MG63 (cell line): ENCODE data around the gene TUT7. TPM values are rescaled to one million over a fixed set of nuclear protein-coding genes. Genes with fewer than 3 reads are reported as not detected.

Experiments
- DNase-seq: peaks from one replicate; pipeline ENCODE4 v3.0.0-alpha.2; 2020
- H3K27me3 ChIP-seq: fragments of 250-450 bp; sonication (Bioruptor Pico); 2 replicates; pipeline ENCODE4 v1.5.1; 2020; ENCODE audit warnings: mild to moderate bottlenecking, moderate library complexity
- H3K36me3 ChIP-seq: fragments of 250-450 bp; sonication (Bioruptor Pico); 2 replicates; pipeline ENCODE4 v1.5.1; 2020; ENCODE audit warnings: mild to moderate bottlenecking, moderate library complexity
- H3K4me3 ChIP-seq: fragments of 250-450 bp; sonication (Bioruptor Pico); 2 replicates; pipeline ENCODE4 v1.5.1; 2020; ENCODE audit warnings: mild to moderate bottlenecking, moderate library complexity
- H3K9me3 ChIP-seq: fragments of 250-450 bp; sonication (Bioruptor Pico); 2 replicates; pipeline ENCODE4 v1.5.1; 2020; ENCODE audit warnings: mild to moderate bottlenecking, moderate library complexity
- total RNA-seq: library from RNA; depleted of rRNA; stranded (reverse); fragments of >200 nt; shearing (Covaris generic); gene quantifications from 2 replicates; pipeline ENCODE4 v1.2.3, GENCODE V29; 2014; ENCODE audit warnings: low replicate concordance

The TUT7 gene
- total RNA-seq, 1 experiment from 2014 or later, result 11.8 TPM

DNA sequence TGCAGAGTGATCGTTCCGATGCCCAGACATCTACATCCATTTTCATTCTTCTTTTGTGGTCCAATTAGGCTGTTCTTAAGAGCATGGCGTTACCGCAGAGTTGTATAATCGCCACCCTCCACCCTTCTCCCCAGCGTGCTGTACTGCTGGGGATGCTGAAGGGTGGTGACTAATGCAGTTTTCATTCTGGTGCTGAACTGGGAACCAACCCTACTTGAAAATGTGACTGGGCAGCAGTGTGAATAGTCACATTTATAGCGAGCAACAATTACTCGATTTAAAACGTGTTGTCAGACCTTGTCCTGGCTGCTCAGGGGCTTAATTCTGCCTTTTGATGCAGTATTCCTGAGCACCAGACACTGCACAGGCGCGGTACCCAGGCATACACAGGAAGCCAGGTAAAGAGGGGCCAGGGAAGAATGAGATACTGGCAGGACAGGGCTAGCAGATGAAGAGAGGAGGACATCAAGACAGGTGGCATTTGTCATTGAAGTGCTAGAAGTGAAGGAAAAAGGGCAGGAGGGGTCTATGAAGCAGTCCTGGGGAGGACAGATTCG, 71.2 kb downstream of the TUT7 start:
- Histone ChIP-seq H3K9me3 (no peaks in the 10 kb centered on the region), H3K36me3 (peaks cover 20% of the 10 kb centered on the region), H3K4me3 (peak overlapping the region; percentile 92)

DNA sequence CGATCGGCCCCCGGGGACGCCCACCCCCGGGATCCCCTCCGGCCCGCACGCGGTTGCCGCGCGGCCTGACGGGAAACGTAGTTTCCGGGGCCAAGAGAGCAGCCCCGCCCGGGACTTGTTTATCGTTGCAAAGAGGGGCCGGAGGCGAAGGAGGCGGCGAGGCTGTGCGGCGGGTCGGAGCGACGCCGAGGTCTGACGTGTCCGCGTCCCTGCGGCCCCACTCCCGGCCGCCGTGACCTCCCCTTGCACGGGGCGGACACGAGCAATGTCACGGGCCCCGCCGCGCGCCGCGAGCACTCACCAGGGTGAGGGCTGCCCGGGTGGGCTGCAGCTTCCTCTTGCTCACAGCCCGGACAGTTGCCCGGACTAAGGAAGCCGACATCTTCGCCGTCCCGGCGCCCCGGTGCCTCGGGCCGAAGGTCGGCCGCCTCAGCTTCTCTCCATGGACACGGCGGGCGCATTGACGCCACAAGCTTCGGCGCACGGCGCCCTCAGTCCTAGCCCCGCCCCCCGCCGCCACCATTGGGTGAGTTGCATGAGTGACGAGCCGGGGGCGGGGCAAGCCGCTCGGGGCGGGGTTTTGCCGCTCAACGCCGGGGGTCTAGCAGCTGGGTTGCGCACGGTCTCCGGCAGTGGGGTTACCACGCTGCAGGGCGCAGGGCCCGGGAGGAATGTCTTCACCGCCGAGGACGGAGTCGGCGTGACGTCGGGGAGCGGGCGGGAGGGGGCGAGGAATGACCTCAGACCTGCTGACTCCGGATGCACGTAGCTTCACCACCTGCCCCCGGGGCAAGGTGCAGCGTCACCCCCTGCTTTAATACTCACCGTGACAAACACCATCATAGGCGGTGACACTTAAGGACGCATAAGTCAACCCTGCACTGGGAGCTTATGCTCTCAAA, 71.9 kb downstream of the TUT7 start, which contains the start of gene ISCA1:
Gene ISCA1 (minus strand): TSS at position 462 of the 902 bp plus-strand sequence. CDS start 80 bp downstream, at position 382.
- no peaks in the 10 kb centered on the region for H3K9me3 ChIP-seq
- peak; percentile 95 for DNase-seq
- H3K27me3 ChIP-seq, result no peaks in the 10 kb centered on the region
- H3K36me3 ChIP-seq, result peaks cover 19% of the 10 kb centered on the region
- H3K4me3 ChIP-seq, result peak within 1 kb of the TSS; percentile 92

More for the DNA sequence above, 71.2 kb downstream of the TUT7 start:
- no peaks in the 10 kb centered on the region for H3K27me3 ChIP-seq
- peak; percentile 74 for DNase-seq

DNA sequence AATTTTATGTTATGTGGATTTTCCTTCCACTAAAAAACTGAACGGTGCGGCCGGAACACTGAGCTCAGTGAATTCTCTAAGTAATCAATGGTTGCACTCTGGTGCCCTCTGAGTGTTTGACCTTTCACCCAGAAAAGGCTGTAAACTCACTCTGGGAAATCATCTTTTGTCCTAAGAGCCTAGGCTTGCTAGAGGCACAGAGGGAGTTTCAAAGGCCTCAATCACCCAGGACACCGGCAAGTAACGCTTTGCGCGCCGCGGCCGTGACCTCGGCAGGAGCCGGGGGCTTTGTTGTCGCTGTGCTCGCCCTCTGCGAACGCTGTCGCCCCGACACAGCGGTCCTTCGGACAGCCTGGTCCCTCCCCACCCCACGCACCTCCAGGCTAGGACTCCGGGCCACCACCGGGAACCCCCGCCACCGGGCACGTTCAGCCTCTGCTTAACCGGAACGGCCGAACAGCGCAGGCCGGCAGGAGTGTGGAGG, 72.6 kb downstream of the TUT7 start:
- Histone ChIP-seq H3K9me3 (no peaks in the 10 kb centered on the region), H3K36me3 (peaks cover 15% of the 10 kb centered on the region), H3K4me3 (peak overlapping the region; percentile 92), H3K27me3 (no peaks in the 10 kb centered on the region)
- DNase-seq, result no peak

- Histone ChIP-seq H3K9me3 (no peaks in the 10 kb centered on the region), H3K27me3 (no peaks in the 10 kb centered on the region), H3K4me3 (peak overlapping the region; percentile 92), H3K36me3 (peaks cover 15% of the 10 kb centered on the region)
- no peak for DNase-seq
These were observed 73.6 kb downstream of the TUT7 start for GRCh38 chr9:86280580-86280979.

GRCh38 chr9:86279839-86280238, 74.4 kb downstream of the TUT7 start:
- no peak for DNase-seq
- H3K4me3 ChIP-seq, result no peak overlapping the region
- no peaks in the 10 kb centered on the region for H3K27me3 ChIP-seq
- no peaks in the 10 kb centered on the region for H3K9me3 ChIP-seq
- H3K36me3 ChIP-seq, result peaks cover 15% of the 10 kb centered on the region

GRCh38 chr9:86277072-86277471, 77.1 kb downstream of the TUT7 start:
- peaks cover 36% of the 10 kb centered on the region for H3K36me3 ChIP-seq
- DNase-seq, result no peak
- H3K9me3 ChIP-seq, result no peaks in the 10 kb centered on the region
- no peak overlapping the region for H3K4me3 ChIP-seq
- no peaks in the 10 kb centered on the region for H3K27me3 ChIP-seq

DNA sequence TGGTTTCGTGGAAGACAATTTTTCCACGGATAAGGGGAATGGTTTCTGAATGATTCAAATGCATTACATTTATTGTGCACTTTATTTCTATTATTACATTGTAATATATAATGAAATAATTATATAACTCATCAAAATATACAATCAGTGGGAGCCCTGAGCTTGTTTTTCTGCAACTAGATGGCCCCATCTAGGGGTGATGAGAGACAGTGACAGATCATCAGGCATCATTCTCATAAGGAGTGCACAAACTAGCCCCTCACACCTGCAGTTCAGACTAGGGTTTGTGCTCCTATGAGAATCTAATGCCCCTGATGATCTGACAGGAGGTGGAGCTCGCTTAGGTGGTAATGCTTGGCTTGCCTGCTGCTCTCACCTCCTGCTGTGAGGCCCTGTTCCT, 78.2 kb downstream of the TUT7 start:
- Histone ChIP-seq H3K9me3 (no peaks in the 10 kb centered on the region), H3K4me3 (no peak overlapping the region), H3K36me3 (peaks cover 48% of the 10 kb centered on the region), H3K27me3 (no peaks in the 10 kb centered on the region)
- no peak for DNase-seq

GRCh38 chr9:86274821-86275643, 79.2 kb downstream of the TUT7 start:
- Histone ChIP-seq H3K4me3 (no peak overlapping the region), H3K27me3 (no peaks in the 10 kb centered on the region), H3K9me3 (no peaks in the 10 kb centered on the region), H3K36me3 (peaks cover 47% of the 10 kb centered on the region)
- DNase-seq, result no peak

GRCh38 chr9:86272221-86272620, 82.0 kb downstream of the TUT7 start:
- H3K4me3 ChIP-seq, result no peak overlapping the region
- no peaks in the 10 kb centered on the region for H3K9me3 ChIP-seq
- H3K36me3 ChIP-seq, result peaks cover 38% of the 10 kb centered on the region
- no peak for DNase-seq
- H3K27me3 ChIP-seq, result no peaks in the 10 kb centered on the region

- Histone ChIP-seq H3K9me3 (no peaks in the 10 kb centered on the region), H3K4me3 (no peak overlapping the region), H3K36me3 (peaks cover 18% of the 10 kb centered on the region), H3K27me3 (no peaks in the 10 kb centered on the region)
- peak; percentile 5 for DNase-seq
These were observed 90.3 kb downstream of the TUT7 start for GRCh38 chr9:86263876-86264275.

- no peaks in the 10 kb centered on the region for H3K27me3 ChIP-seq
- no peaks in the 10 kb centered on the region for H3K9me3 ChIP-seq
- DNase-seq, result no peak
- no peak overlapping the region for H3K4me3 ChIP-seq
- peaks cover 18% of the 10 kb centered on the region for H3K36me3 ChIP-seq
These were observed 91.7 kb downstream of the TUT7 start for GRCh38 chr9:86262492-86262891.

DNA sequence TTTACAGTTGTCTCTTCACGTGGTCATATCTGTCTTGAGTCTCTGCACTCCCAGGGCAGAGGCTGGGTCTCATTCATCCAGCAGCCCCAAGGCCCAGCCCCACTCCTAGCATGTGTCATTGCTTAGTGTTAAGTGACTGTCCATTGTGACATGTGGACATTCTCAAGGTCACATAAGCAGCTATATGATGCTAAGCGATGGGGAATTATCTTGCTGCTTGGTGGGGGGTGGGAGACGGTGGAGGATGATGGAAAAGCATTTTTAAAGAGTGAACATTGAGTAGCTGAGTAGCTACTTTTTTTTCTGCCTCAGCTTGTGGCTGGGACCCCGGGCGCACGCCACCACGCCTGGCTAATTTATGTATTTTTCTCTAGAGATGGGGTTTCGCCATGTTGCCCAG, 94.7 kb downstream of the TUT7 start, which contains the start of gene C9orf153:
Gene C9orf153 (minus strand): TSS at position 101 of the 400 bp plus-strand sequence. CDS start 30,054 bp downstream, outside the sequence.
- Histone ChIP-seq H3K9me3 (no peaks in the 10 kb centered on the region), H3K27me3 (no peaks in the 10 kb centered on the region), H3K4me3 (no peak within 1 kb of the TSS), H3K36me3 (peaks cover 6% of the 10 kb centered on the region)
- no peak for DNase-seq

- no peak for DNase-seq
- Histone ChIP-seq H3K9me3 (no peaks in the 10 kb centered on the region), H3K27me3 (no peaks in the 10 kb centered on the region), H3K36me3 (no peaks in the 10 kb centered on the region), H3K4me3 (no peak overlapping the region)
These were observed 96.8 kb downstream of the TUT7 start for GRCh38 chr9:86257391-86257790.

DNA sequence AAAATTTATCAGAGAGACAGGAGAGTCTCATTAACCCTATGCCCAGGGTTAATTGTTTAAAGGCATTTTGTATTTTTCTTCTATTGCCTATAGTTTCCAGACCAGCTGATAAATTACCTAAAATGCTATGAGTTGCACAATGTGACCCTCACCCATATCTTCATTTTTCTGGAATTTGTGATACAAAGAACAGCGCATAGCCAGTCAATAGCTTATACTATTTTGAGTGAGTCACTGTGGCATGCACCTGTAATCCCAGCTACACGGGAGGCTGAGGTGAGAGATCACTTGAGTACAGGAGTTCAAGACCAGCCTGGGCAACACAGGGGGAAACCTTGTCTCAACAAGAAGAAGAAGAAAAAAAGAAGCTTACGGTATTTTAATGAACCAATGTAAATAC, 97.6 kb downstream of the TUT7 start:
- DNase-seq, result no peak
- Histone ChIP-seq H3K9me3 (no peaks in the 10 kb centered on the region), H3K36me3 (no peaks in the 10 kb centered on the region), H3K27me3 (no peaks in the 10 kb centered on the region), H3K4me3 (no peak overlapping the region)

GRCh38 chr9:86253577-86253976, 100.6 kb downstream of the TUT7 start:
- DNase-seq, result no peak
- Histone ChIP-seq H3K4me3 (no peak overlapping the region), H3K27me3 (no peaks in the 10 kb centered on the region), H3K9me3 (no peaks in the 10 kb centered on the region), H3K36me3 (no peaks in the 10 kb centered on the region)

DNA sequence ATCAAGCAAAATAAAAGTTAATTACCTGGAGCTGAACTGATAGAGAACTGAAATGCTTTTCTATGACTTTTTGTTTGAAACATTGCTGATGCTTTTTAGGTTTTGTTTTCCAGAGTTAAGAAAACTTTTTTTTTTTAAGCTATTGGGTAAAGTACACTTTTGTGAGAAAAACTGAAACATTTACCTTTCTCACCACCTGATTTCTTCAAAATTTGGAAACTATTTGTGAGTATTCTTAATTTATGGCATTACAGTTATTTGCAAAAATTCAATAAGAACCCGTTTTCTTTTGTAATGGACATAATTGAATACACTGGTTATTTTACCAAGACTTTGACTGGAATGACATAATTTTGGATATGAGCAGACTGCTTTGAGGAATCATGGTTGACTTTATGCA, 101.3 kb downstream of the TUT7 start:
- Histone ChIP-seq H3K4me3 (no peak overlapping the region), H3K36me3 (no peaks in the 10 kb centered on the region), H3K9me3 (no peaks in the 10 kb centered on the region), H3K27me3 (no peaks in the 10 kb centered on the region)
- no peak for DNase-seq

GRCh38 chr9:86250123-86250522, 104.1 kb downstream of the TUT7 start:
- DNase-seq, result no peak
- Histone ChIP-seq H3K36me3 (no peaks in the 10 kb centered on the region), H3K27me3 (no peaks in the 10 kb centered on the region), H3K4me3 (no peak overlapping the region), H3K9me3 (no peaks in the 10 kb centered on the region)
